Ishikawa (cell line): Measurements from ENCODE around the gene CLN6.

Experiments used
- CEBPB ChIP-seq: IDR thresholded peaks from 2 replicates; pipeline ENCODE4 v1.6.1; 2012
- EP300 ChIP-seq: IDR thresholded peaks from 2 replicates; pipeline ENCODE4 v1.6.1; 2012; ENCODE audit warnings: borderline replicate concordance
- RAD21 ChIP-seq: IDR thresholded peaks from 2 replicates; pipeline ENCODE4 v1.6.1; 2012; ENCODE audit warnings: low read depth
- YY1 ChIP-seq: IDR thresholded peaks from 2 replicates; pipeline ENCODE4 v1.6.1; 2012; ENCODE audit warnings: low read depth
- TF ChIP-seq, protein P1 (sequence below): IDR thresholded peaks from 2 replicates; pipeline ENCODE4 v1.6.1; 2012; ENCODE audit warnings: low read depth, mild to moderate bottlenecking

DNA sequence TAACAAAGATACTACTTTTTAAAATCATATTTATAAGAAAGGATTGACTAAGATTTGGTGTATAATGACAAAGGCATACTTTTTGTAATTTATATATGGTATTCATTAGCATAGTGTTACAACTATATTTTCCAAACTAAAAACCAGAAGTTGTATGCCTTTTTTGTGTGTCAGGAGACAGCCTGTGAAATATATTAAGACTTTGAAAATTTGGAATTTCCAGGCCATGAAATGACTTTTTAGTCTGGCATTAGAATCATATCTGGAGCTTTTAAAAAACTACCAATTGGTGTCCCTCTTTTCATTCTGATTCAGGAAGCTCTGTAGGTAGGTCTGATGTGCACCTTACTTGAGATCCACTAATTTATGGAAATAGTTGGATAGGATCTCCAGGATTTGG lies 66.3 kb downstream of the CLN6 start:
- no peak for TF ChIP-seq CEBPB
- no peak for TF ChIP-seq EP300
- TF ChIP-seq, protein P1, sequence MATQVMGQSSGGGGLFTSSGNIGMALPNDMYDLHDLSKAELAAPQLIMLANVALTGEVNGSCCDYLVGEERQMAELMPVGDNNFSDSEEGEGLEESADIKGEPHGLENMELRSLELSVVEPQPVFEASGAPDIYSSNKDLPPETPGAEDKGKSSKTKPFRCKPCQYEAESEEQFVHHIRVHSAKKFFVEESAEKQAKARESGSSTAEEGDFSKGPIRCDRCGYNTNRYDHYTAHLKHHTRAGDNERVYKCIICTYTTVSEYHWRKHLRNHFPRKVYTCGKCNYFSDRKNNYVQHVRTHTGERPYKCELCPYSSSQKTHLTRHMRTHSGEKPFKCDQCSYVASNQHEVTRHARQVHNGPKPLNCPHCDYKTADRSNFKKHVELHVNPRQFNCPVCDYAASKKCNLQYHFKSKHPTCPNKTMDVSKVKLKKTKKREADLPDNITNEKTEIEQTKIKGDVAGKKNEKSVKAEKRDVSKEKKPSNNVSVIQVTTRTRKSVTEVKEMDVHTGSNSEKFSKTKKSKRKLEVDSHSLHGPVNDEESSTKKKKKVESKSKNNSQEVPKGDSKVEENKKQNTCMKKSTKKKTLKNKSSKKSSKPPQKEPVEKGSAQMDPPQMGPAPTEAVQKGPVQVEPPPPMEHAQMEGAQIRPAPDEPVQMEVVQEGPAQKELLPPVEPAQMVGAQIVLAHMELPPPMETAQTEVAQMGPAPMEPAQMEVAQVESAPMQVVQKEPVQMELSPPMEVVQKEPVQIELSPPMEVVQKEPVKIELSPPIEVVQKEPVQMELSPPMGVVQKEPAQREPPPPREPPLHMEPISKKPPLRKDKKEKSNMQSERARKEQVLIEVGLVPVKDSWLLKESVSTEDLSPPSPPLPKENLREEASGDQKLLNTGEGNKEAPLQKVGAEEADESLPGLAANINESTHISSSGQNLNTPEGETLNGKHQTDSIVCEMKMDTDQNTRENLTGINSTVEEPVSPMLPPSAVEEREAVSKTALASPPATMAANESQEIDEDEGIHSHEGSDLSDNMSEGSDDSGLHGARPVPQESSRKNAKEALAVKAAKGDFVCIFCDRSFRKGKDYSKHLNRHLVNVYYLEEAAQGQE = no peak
- no peak for TF ChIP-seq YY1
- TF ChIP-seq RAD21 = no peak
